WTC11 (cell line): ENCODE data around the gene FATE1. TPM values are rescaled to one million over a fixed set of nuclear protein-coding genes. Genes with fewer than 3 reads are reported as not detected.

ENCODE experiments used
- ATAC-seq: fragments of 200-7000 bp; cut with Tn5 transposase; 2 replicates; pipeline ENCODE4 v1.10.0; 2021; ENCODE audit warnings: mild to moderate bottlenecking, moderate library complexity
- CTCF ChIA-PET: fragments of 300-600 bp; sonication (Branson Sonifier 250); formaldehyde crosslinking; loops from one replicate; lab custom pipeline; 2021; ENCODE audit warnings: antibody characterized with exemption; lab: Charles Lee
- POLR2A ChIA-PET: fragments of 350-600 bp; sonication (Branson Sonifier 250); formaldehyde crosslinking; loops from one replicate; lab custom pipeline; 2021; ENCODE audit warnings: antibody characterized with exemption; lab: Charles Lee
- DNase-seq: peaks from one replicate; pipeline ENCODE4 v3.0.0; 2021; ENCODE audit warnings: low spot score
- H3K27ac Mint-ChIP-seq: 2 replicates; pipeline ENCODE4 v1.8.0; 2021; ENCODE audit warnings: mixed read lengths
- H3K27me3 Mint-ChIP-seq: 2 replicates; pipeline ENCODE4 v1.8.0; 2021; ENCODE audit warnings: low read depth, mild to moderate bottlenecking, moderate library complexity, mixed read lengths
- H3K36me3 Mint-ChIP-seq: 2 replicates; pipeline ENCODE4 v1.8.0; 2021; ENCODE audit warnings: mixed read lengths
- H3K4me1 Mint-ChIP-seq: 2 replicates; pipeline ENCODE4 v1.8.0; 2022; ENCODE audit warnings: mixed read lengths
- H3K4me3 Mint-ChIP-seq: 2 replicates; pipeline ENCODE4 v1.8.0; 2021; ENCODE audit warnings: mild to moderate bottlenecking, moderate library complexity, mixed read lengths
- H3K9me3 Mint-ChIP-seq: 2 replicates; pipeline ENCODE4 v1.8.0; 2021; ENCODE audit warnings: mixed read lengths
- CBFB ChIP-seq: sonication (generic); formaldehyde crosslinking; IDR thresholded peaks from 2 replicates; pipeline ENCODE4 v1.8.1; 2022; ENCODE audit warnings: mild to moderate bottlenecking, low read depth, missing genetic modification reagents
- CTCF ChIP-seq: fragments of 200-600 bp; IDR thresholded peaks from 2 replicates; pipeline ENCODE4 v1.8.0; 2022; ENCODE audit warnings: antibody characterized with exemption
- ELF4 ChIP-seq: sonication (generic); formaldehyde crosslinking; IDR thresholded peaks from 2 replicates; pipeline ENCODE4 v1.8.1; 2022; ENCODE audit warnings: low read depth, mild to moderate bottlenecking, moderate library complexity, missing genetic modification reagents
- GRHL2 ChIP-seq: fragments of 250-450 bp; sonication (Bioruptor Pico); IDR thresholded peaks from 2 replicates; pipeline ENCODE4 v1.8.0; 2022; ENCODE audit warnings: mild to moderate bottlenecking, moderate library complexity; ENCODE audit not compliant: insufficient replicate concordance, severe bottlenecking
- GTF2I ChIP-seq: fragments of 250-450 bp; sonication (Bioruptor Pico); conservative IDR thresholded peaks from 2 replicates; pipeline ENCODE4 v1.4.0; 2021; ENCODE audit warnings: mild to moderate bottlenecking
- NFYB ChIP-seq: sonication (generic); formaldehyde crosslinking; conservative IDR thresholded peaks from 2 replicates; pipeline ENCODE4 v1.8.0; 2022; ENCODE audit warnings: low read depth, missing genetic modification reagents
- SMAD4 ChIP-seq: sonication (generic); formaldehyde crosslinking; IDR thresholded peaks from 2 replicates; pipeline ENCODE4 v1.8.0; 2022; ENCODE audit warnings: mild to moderate bottlenecking, missing genetic modification reagents
- STAT6 ChIP-seq: sonication (generic); formaldehyde crosslinking; conservative IDR thresholded peaks from 2 replicates; pipeline ENCODE4 v1.8.1; 2023; ENCODE audit warnings: mild to moderate bottlenecking, low read depth, missing genetic modification reagents, moderate library complexity
- TP53 ChIP-seq: sonication (generic); formaldehyde crosslinking; IDR thresholded peaks from 2 replicates; pipeline ENCODE4 v1.8.1; 2023; ENCODE audit warnings: mild to moderate bottlenecking, missing genetic modification reagents
- USF1 ChIP-seq: sonication (generic); formaldehyde crosslinking; IDR thresholded peaks from 2 replicates; pipeline ENCODE4 v1.8.0; 2022; ENCODE audit warnings: mild to moderate bottlenecking, missing genetic modification reagents
- ZNF121 ChIP-seq: sonication (generic); formaldehyde crosslinking; IDR thresholded peaks from 2 replicates; pipeline ENCODE4 v1.8.0; 2023; ENCODE audit warnings: missing genetic modification reagents
- ZNF425 ChIP-seq: fragments of 250-450 bp; sonication (Bioruptor Pico); conservative IDR thresholded peaks from 2 replicates; pipeline ENCODE4 v1.9.0; 2021; ENCODE audit warnings: mild to moderate bottlenecking
- ZNF512 ChIP-seq: sonication (generic); formaldehyde crosslinking; IDR thresholded peaks from 2 replicates; pipeline ENCODE4 v1.8.1; 2022; ENCODE audit warnings: missing genetic modification reagents, borderline replicate concordance
- total RNA-seq: library from RNA; stranded (reverse); gene quantifications from 3 replicates; pipeline ENCODE4 v1.2.3, GENCODE V29; 2021
- TF ChIP-seq, protein P1 (sequence below): sonication (generic); formaldehyde crosslinking; IDR thresholded peaks from 2 replicates; pipeline ENCODE4 v1.8.0; 2023; ENCODE audit warnings: missing genetic modification reagents
- TF ChIP-seq, protein P2 (sequence below): sonication (generic); formaldehyde crosslinking; conservative IDR thresholded peaks from 2 replicates; pipeline ENCODE4 v1.8.1; 2022; ENCODE audit warnings: mild to moderate bottlenecking, missing genetic modification reagents

FATE1 gene
- total RNA-seq, 1 experiment from 2014 or later: not detected

- TF ChIP-seq ELF4 (CRISPR knock-in tag) (no peak), CTCF (peak; percentile 39)
- ATAC-seq: peak; percentile 86
- POLR2A ChIA-PET: interaction anchor here (0.7 kb wide), 1 partner anchor 19 kb away, joined by 3 read pairs; the partner anchor contains the start of gene PRRG3
Measured at GRCh38 chrX:151713849-151714248, 2.0 kb upstream of the FATE1 start.

GRCh38 chrX:151714362-151714761, 1.5 kb upstream of the FATE1 start:
- no peaks in the 10 kb centered on the region for H3K27me3 Mint-ChIP-seq
- no peaks in the 10 kb centered on the region for H3K36me3 Mint-ChIP-seq
- peak; percentile 30; the same call in 1 of the 2 replicates for ATAC-seq
- no peak for TF ChIP-seq GRHL2 (CRISPR knock-in tag)
- TF ChIP-seq ZNF425: no peak
- TF ChIP-seq SMAD4 (CRISPR knock-in tag): no peak
- no peak for TF ChIP-seq USF1 (CRISPR knock-in tag)
- no peak for TF ChIP-seq CTCF
- TF ChIP-seq NFYB (CRISPR knock-in tag): no peak
- TF ChIP-seq ZNF512 (CRISPR knock-in tag): no peak
- TF ChIP-seq TP53 (CRISPR knock-in tag): no peak
- TF ChIP-seq STAT6 (CRISPR knock-in tag): no peak
- TF ChIP-seq, protein P1, sequence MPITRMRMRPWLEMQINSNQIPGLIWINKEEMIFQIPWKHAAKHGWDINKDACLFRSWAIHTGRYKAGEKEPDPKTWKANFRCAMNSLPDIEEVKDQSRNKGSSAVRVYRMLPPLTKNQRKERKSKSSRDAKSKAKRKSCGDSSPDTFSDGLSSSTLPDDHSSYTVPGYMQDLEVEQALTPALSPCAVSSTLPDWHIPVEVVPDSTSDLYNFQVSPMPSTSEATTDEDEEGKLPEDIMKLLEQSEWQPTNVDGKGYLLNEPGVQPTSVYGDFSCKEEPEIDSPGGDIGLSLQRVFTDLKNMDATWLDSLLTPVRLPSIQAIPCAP (CRISPR knock-in tag): no peak
- no peak for TF ChIP-seq GTF2I
- TF ChIP-seq CBFB: no peak
- TF ChIP-seq, protein P2, sequence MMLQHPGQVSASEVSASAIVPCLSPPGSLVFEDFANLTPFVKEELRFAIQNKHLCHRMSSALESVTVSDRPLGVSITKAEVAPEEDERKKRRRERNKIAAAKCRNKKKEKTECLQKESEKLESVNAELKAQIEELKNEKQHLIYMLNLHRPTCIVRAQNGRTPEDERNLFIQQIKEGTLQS (CRISPR knock-in tag): no peak
- no peak for TF ChIP-seq ZNF121 (CRISPR knock-in tag)
- DNase-seq: peak; percentile 22
- peaks cover 25% of the 10 kb centered on the region for H3K4me1 Mint-ChIP-seq
- ChIA-PET POLR2A (interaction anchor here (0.7 kb wide), 1 partner anchor 19 kb away, joined by 3 read pairs; the partner anchor contains the start of gene PRRG3), CTCF (interaction anchor here (0.7 to 2.2 kb wide), 14 partner anchors 8 to 1107 kb away, joined by 3 to 18 read pairs (median 4); partner anchors contain the start of gene GABRQ)
- H3K27ac Mint-ChIP-seq: no peak overlapping the region
- no peak overlapping the region for H3K4me3 Mint-ChIP-seq
- no peaks in the 10 kb centered on the region for H3K9me3 Mint-ChIP-seq

More at GRCh38 chrX:151713849-151714248, 2.0 kb upstream of the FATE1 start:
- Mint-ChIP-seq H3K9me3 (no peaks in the 10 kb centered on the region), H3K27ac (no peak overlapping the region), H3K4me3 (no peak overlapping the region), H3K4me1 (peaks cover 25% of the 10 kb centered on the region), H3K27me3 (no peaks in the 10 kb centered on the region), H3K36me3 (no peaks in the 10 kb centered on the region)
- DNase-seq: peak; percentile 60
- CTCF ChIA-PET: interaction anchor here (0.8 to 2.2 kb wide), 13 partner anchors 9 to 1107 kb away, joined by 3 to 18 read pairs (median 5); no protein-coding TSS in a partner anchor
